ENCODE measurements around the gene TUBG1.

GRCh38 chr17:42608305-42609181 is 940 bp upstream of the TUBG1 start:
- peak in 1 of 3 experiments; percentile 21; a peak in 2 of 6 replicates for TF ChIP-seq CTCF (IDR thresholded peaks at IDR 0.05 in 2 of 3, conservative IDR thresholded peaks at IDR 0.05 in 1 of 3; ENCODE audit: borderline replicate concordance in 1 of 3, insufficient read depth in 1 of 3, low read depth in 2 of 3, low read length in 2 of 3)
- TF ChIP-seq EZH2 (IDR thresholded peaks at IDR 0.05) = no peak
- no peak for TF ChIP-seq TCF7L2 (IDR thresholded peaks at IDR 0.05; ENCODE audit: borderline replicate concordance, extremely low read depth, insufficient read depth, insufficient read length)
- no peak for TF ChIP-seq POLR2A (IDR thresholded peaks at IDR 0.05; ENCODE audit: borderline replicate concordance, extremely low read depth, insufficient read depth, insufficient read length)
- TF ChIP-seq RAD21 (IDR thresholded peaks at IDR 0.05; ENCODE audit: low read depth) = no peak
- TF ChIP-seq POLR2AphosphoS5 (IDR thresholded peaks at IDR 0.05; ENCODE audit: low read depth, low read length) = no peak
- no peak for TF ChIP-seq CEBPB (IDR thresholded peaks at IDR 0.05; ENCODE audit: low read depth)
- no peak for TF ChIP-seq SRF (IDR thresholded peaks at IDR 0.05; ENCODE audit: low read depth)
- TF ChIP-seq EZH2phosphoT487 (IDR thresholded peaks at IDR 0.05; ENCODE audit: borderline replicate concordance) = no peak
- no peak for TF ChIP-seq REST (IDR thresholded peaks at IDR 0.05; ENCODE audit: low read depth)
- no peak for TF ChIP-seq FOSL1 (IDR thresholded peaks at IDR 0.05; ENCODE audit: low read depth)
- TF ChIP-seq YY1 (IDR thresholded peaks at IDR 0.05; ENCODE audit: extremely low read depth, insufficient replicate concordance, low read depth, low read length) = no peak
- TF ChIP-seq SP1 (IDR thresholded peaks at IDR 0.05; ENCODE audit: low read depth) = no peak
